ENCODE data around the gene CDH2.

DNA sequence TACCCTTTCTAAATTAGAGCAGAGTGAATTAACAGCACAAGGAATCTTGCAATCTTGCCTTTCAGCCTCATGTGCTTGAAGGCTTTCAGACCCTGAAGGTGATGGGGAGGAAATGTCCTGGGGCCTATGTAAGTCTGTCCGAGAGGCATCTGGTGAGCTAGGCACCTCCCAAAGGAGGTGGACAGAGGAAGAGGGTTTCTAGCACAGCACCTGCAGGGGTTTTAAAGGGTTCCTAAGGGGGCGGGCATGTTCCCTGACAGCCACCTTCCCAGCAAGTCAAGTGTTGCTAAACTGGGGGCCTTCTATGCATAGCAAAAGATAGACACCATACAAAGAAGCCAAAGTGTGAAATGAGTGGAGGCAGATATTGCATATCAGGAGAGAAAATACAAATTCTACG, 88.5 kb downstream of the CDH2 start:
- TF ChIP-seq CTCF (IDR thresholded peaks at IDR 0.05; ENCODE audit: low read depth, low read length) (no peak), EZH2phosphoT487 (IDR thresholded peaks at IDR 0.05; ENCODE audit: low read depth) (no peak)
